Loucy (cell line): ENCODE results near the gene PLA2G4E.

Experiments used
- CTCF ChIP-seq: fragments of 200-600 bp; sonication (generic); conservative IDR thresholded peaks from 2 replicates; pipeline ENCODE4 v1.5.1; 2014; ENCODE audit warnings: mild to moderate bottlenecking, antibody characterized with exemption, low read length
- EZH2phosphoT487 ChIP-seq: fragments of 200-600 bp; IDR thresholded peaks from 2 replicates; pipeline ENCODE4 v1.6.1; 2018; ENCODE audit warnings: antibody characterized with exemption, mild to moderate bottlenecking, moderate library complexity, borderline replicate concordance

- no peak for TF ChIP-seq CTCF
- no peak for TF ChIP-seq EZH2phosphoT487
These were observed 28.0 kb downstream of the PLA2G4E start for GRCh38 chr15:41992803-41993190.
